Measurements from ENCODE around the gene DCAF8L1. TPM values are rescaled to one million over a fixed set of nuclear protein-coding genes. Genes with fewer than 3 reads are reported as not detected.
"Not testable (repeated sequence)": the region's sequence is repeated elsewhere in the genome, so short reads cannot be mapped to it uniquely, and the experiment has no call there.

DCAF8L1 gene
- total and polyA plus RNA-seq, 12 donors, result not detected

DNA sequence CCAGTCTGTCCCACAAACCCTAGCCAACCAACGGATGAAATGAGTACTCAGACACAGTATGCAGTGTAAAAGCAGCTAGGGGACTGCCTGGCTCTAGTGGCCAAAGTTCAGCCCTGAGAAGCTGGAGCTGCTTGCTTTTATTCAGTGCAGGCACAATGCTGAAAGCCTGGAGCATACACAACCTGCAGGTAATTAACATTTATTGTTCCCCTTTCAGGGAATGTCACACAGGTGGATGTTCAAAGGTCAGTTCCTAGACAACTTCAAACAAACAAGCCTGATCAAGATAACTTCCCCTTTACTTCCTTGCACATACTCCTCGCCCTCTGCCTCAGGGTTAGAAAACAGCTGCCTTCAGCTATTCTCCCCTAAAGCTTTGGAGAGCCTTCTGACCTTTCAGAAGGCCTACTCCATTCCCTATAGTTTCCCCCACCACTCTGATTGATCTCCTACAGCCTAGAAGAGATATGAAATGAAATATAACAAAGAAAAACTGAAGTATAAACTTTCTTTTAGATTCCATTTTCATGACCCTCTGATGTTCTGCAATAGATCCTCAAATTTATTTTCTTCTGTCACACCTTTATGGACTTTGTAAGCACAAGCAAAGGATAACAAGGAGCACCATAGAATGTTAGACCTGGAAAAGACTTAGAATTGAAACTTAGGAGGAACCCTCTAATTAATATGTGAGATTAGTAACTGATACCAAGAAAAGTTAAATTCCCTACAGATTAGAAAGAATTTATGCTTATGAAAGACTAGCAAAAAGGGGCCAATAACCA, 6.8 kb upstream of the DCAF8L1 start:
- no peak for TF ChIP-seq POLR2A (IDR thresholded peaks at IDR 0.05)
- TF ChIP-seq, protein P1, sequence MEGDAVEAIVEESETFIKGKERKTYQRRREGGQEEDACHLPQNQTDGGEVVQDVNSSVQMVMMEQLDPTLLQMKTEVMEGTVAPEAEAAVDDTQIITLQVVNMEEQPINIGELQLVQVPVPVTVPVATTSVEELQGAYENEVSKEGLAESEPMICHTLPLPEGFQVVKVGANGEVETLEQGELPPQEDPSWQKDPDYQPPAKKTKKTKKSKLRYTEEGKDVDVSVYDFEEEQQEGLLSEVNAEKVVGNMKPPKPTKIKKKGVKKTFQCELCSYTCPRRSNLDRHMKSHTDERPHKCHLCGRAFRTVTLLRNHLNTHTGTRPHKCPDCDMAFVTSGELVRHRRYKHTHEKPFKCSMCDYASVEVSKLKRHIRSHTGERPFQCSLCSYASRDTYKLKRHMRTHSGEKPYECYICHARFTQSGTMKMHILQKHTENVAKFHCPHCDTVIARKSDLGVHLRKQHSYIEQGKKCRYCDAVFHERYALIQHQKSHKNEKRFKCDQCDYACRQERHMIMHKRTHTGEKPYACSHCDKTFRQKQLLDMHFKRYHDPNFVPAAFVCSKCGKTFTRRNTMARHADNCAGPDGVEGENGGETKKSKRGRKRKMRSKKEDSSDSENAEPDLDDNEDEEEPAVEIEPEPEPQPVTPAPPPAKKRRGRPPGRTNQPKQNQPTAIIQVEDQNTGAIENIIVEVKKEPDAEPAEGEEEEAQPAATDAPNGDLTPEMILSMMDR (IDR thresholded peaks at IDR 0.05), result no peak
- no peak for DNase-seq
- no peaks in the 10 kb centered on the region for H3K4me1 ChIP-seq (replicated peaks in 1 of 2)
- no peak overlapping the region for H3K4me3 ChIP-seq
- intact Hi-C loops (cut with DNase I), result no loop called here
- H3K9me3 ChIP-seq (replicated peaks in 1 of 3), result no peaks in the 10 kb centered on the region
- no peak overlapping the region for H3K27ac ChIP-seq
- H3K27me3 ChIP-seq, result no peaks in the 10 kb centered on the region
- 33 to 57% (median 43%) methylated on average over 1 to 2 of the region's 2 CpGs for WGBS, 4 donors
- no peaks in the 10 kb centered on the region for H3K36me3 ChIP-seq (replicated peaks in 1 of 2)

DNA sequence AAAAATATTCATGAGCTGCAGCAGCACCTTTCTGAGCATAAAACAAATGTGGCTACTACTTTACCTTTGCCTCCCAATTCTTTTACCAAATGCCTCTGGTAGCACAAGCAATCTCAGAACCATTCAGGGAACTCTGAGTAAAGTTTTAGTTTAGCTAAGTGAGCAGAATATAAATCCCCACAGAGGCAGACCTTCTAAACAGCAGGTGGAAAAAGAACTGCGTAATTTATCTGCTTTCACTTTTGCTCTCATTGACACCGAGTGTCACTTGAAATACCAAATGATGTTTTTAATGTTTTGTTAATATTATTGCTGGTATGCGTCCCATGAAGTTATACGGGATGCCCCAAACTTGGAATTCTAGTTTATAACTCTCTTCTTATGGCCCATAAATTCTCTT, 4.3 kb downstream of the DCAF8L1 start:
- H3K27me3 ChIP-seq; intact Hi-C loops (cut with DNase I); H3K27ac ChIP-seq; H3K4me1 ChIP-seq (replicated peaks in 1 of 2); H3K9me3 ChIP-seq (replicated peaks in 1 of 3); DNase-seq; H3K36me3 ChIP-seq (replicated peaks in 1 of 2); H3K4me3 ChIP-seq: not testable (repeated sequence)
- 78 to 92% (median 80%) methylated on average over 4 of the region's 4 CpGs for WGBS, 4 donors

DNA sequence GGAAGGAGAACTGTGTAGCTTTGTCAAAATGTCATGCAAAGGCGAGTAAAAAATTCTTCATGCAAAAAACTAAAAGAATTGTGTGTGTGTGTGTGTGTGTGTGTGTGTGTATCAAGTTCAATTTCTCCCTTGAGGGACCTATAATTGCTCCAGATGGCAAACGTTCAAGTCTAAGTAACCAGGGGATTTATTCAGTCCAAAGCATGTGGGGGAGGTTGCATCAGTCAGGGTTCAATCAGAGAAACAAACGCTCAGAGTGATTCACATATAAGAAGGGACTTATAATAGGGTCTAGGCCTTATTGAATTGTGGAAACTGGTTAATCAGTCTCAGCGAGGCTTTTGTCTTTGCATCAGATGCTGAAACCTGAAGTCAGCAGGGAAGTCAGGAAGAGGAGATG, 5.0 kb downstream of the DCAF8L1 start:
- whole genome bisulfite sequencing, 4 donors, result 43 to 65% (median 58%) methylated on average over 4 of the region's 4 CpGs
- TF ChIP-seq, protein P1 (IDR thresholded peaks at IDR 0.05), result no peak
- TF ChIP-seq POLR2A (IDR thresholded peaks at IDR 0.05), result no peak

DNA sequence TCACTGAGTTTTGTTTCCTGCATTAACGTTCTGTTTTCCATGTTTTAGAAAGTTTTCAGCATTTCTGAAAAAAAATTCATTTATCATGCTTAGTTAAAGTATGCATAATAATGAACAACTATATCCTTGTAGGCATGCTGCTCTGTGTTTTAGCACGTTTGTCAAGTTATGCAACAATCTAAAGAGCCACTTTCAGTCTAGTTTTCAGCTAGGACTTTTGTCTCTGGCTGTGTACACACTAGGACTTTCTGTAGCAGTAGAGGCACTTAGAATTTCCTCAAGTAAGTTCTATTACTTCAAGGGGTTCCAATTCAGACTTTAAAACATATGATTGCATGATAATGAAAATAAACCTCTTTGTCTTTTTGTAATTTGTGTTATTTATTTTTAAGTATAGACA, 12.4 kb downstream of the DCAF8L1 start:
- DNase-seq, result no peak
- no peak for TF ChIP-seq POLR2A (IDR thresholded peaks at IDR 0.05)
- TF ChIP-seq, protein P1 (IDR thresholded peaks at IDR 0.05), result no peak
- Histone ChIP-seq H3K9me3 (replicated peaks in 1 of 3) (no peaks in the 10 kb centered on the region), H3K27me3 (no peaks in the 10 kb centered on the region), H3K27ac (no peak overlapping the region), H3K36me3 (replicated peaks in 1 of 2) (no peaks in the 10 kb centered on the region), H3K4me3 (no peak overlapping the region), H3K4me1 (replicated peaks in 1 of 2) (no peaks in the 10 kb centered on the region)
- intact Hi-C loops (cut with DNase I), result no loop called here
- 29 to 48% (median 39%) methylated on average over 2 of the region's 2 CpGs for WGBS, 4 donors

More for the DNA sequence above, 5.0 kb downstream of the DCAF8L1 start:
- intact Hi-C loops (cut with DNase I), result no loop called here
- H3K9me3 ChIP-seq (replicated peaks in 1 of 3), result no peaks in the 10 kb centered on the region
- H3K4me1 ChIP-seq (replicated peaks in 1 of 2), result no peaks in the 10 kb centered on the region
- no peaks in the 10 kb centered on the region for H3K36me3 ChIP-seq (replicated peaks in 1 of 2)
- no peak for DNase-seq
- H3K27ac ChIP-seq, result no peak overlapping the region
- H3K27me3 ChIP-seq, result no peaks in the 10 kb centered on the region
- H3K4me3 ChIP-seq, result no peak overlapping the region

DNA sequence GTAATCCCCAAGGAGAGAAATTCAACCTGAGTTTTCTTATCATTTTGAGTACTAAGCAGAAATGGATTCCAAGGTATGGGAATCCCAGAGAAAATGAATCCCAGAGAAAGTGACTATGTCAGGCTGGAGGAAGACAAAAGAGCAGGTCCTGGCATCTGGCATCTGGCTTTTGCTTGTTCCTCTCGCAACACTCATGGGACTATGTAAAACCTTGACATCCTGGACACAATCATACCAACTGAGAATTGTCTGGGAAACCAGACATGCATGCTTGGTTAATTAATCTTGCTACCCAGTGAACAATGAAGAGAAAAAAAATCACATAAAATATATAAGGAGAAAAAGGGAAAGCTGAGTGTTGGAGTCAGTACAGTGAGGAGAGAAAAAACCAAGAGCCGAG, 12.9 kb downstream of the DCAF8L1 start:
- Histone ChIP-seq H3K27me3 (no peaks in the 10 kb centered on the region), H3K4me1 (replicated peaks in 1 of 2) (no peaks in the 10 kb centered on the region), H3K4me3 (no peak overlapping the region), H3K36me3 (replicated peaks in 1 of 2) (no peaks in the 10 kb centered on the region), H3K27ac (no peak overlapping the region), H3K9me3 (replicated peaks in 1 of 3) (no peaks in the 10 kb centered on the region)
- no peak for TF ChIP-seq POLR2A (IDR thresholded peaks at IDR 0.05)
- TF ChIP-seq, protein P1 (IDR thresholded peaks at IDR 0.05), result no peak
- intact Hi-C loops (cut with DNase I), result no loop called here
- 64 to 78% (median 70%) methylated on average over 2 of the region's 2 CpGs for WGBS, 4 donors
- DNase-seq, result no peak
